ENCODE measurements around the gene HS3ST6.
"Not testable (repeated sequence)": the region's sequence is repeated elsewhere in the genome, so short reads cannot be mapped to it uniquely, and the experiment has no call there.

Gene HS3ST6

GRCh38 chr16:1907226-1907860, 10.9 kb downstream of the HS3ST6 start:
- no peak for DNase-seq (ENCODE audit: low read depth in 2 of 2)

DNA sequence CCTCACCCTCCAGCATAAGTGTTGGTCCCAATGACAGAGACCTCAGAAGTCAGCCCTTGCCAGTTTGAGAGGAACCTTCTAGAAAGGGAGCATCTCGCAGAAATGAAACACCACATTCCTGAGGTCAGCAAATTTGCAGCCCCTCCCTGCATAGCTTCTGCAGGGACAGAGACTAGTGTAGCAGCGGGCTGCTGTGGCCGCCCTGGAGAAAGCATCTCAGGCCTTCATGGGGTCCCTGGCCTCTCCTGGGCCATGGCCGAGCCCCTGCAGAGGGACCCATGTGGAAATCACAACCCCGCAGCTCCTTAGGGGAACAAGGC, 11.4 kb downstream of the HS3ST6 start:
- DNase-seq (ENCODE audit: low read depth in 2 of 2) = no peak

DNA sequence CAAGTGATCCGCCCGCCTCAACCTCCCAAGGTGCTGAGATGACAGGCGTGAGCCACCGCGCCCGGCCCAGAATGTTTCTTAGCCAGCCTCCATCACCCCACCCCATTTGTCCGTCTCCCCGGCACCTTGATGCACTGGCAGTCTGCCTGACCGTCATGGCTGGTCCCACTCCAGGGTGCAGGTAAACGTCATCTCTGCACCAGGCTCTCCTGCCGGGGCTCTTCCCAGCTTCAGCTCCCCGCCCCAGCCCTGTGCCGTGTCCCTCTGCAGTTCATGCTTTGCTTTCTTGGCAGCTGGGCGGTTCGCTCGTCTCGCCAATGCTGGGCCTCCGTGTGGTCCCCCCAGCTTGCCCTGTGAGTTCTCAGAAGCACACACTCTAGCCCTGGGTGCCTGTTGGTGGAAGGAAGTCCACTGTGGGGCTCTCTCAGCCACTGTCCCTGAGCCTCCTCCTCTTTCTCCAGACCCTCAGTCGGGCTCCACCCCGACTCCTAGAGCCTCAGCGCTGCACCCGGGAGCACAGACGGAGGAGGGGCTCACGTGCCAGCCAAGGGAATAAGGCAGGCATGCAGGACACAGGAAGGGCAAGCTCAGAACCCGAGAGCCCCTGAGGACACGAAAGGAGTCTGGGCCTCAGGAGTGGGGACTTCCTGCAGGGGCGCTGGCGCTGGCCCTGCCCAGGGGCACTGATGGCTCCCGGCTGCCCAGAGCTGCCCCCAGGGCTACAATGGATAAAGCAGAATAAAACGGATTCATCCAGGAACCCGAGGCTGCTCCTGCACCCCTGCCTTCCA, 12.0 kb downstream of the HS3ST6 start:
- no peak for DNase-seq (ENCODE audit: low read depth in 2 of 2)

DNA sequence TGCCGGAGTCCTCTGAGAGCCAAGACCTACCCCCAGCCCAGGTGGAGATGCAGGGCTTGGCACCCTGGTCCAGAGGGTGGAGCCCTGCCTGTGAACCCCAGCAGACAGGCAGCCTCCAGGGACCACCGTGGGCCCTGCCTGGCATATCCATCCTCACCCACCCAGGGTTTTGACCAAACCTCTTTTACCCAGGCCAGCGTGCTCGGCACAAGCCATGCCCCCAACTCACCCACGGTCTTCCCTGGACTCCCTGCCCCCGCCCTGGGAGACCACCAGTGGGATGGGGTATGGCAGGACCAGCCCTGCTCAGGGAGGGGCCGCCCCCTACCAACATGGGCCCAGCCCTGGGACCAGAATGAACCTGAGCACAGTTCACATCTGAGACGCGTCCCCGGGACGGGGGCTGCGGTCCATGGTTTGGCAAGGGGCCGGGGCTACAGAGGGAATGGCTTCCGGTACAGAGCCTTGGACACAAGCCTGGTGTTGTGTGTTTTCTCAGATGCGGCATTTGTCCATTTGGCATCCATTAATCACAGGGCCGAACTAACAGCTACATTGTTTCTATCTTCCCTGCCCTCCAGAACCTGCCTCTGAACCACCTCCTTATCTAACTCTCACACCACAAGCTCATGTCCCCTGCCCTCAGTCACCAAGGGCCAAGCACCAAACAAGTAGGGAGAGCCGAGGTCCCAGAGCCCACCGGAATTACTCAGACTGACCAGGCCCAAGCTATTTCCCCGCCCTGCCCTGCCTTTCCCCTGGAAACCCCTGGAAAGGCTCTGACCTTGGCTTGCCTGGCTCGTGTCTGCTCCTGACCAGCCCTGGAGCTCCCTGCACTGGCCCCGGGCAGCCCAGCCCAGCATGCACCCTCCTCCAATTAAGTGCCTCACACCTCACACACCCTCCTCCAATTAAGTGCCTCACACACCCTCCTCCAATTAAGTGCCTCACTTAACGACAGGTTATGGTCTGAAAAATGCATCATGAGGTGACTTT, 14.1 kb downstream of the HS3ST6 start:
- DNase-seq (ENCODE audit: low read depth in 2 of 2) = no peak

- no peak for DNase-seq (ENCODE audit: low read depth in 2 of 2)
Measured at GRCh38 chr16:1903220-1903574, 15.0 kb downstream of the HS3ST6 start.

DNA sequence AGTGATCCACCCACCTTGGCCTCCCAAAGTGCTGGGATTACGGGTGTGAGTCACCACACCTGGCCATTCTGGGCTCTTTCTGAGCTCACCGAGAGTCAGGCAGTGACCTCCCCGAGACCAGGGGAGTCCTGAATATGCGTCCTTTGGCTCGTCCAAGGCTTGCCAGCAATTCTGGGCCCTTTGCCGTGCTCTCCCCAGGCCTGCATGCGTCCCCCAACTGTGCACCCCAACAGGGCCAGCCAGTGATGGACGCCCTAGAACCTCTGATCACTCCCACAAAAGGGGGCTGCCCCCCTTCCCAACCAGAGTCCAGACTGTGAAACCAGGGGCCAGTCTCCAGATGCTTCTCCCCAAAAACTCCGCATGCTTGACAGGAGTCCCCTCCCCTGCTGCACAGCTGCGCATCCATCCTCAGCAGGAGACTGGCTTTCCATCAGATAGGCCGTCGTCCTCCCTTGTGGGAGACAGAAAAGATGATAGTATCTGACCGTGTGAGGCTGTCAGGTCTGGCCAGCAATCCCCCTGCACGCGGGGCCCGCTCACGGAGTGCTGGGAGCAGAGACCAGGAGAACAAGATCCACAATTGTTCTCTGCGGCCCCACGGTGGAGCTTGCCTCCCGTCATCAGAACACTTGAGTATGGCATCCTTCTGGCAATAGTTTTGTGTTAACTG, 15.5 kb downstream of the HS3ST6 start:
- DNase-seq (ENCODE audit: low read depth in 2 of 2) = no peak

DNA sequence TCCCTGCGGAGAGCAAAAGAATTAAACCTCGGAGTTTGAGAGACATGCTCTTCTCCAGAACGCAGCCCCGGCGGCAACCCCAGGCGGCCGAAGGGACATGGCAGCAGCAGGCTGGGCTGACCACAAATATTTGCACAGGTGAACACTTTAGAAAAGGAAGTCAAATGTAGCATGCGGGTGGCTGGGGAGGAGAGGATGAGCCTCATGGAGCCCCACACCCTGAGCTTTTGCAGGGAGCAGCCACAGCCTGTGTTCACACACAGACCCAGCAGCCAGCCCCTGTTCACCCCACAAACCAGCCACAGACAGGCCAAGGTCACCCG, 17.8 kb downstream of the HS3ST6 start:
- DNase-seq (ENCODE audit: low read depth in 2 of 2) = no peak

- no peak for DNase-seq (ENCODE audit: low read depth in 2 of 2)
Measured at GRCh38 chr16:1899641-1900451, 18.4 kb downstream of the HS3ST6 start.

- DNase-seq (ENCODE audit: low read depth in 2 of 2) = not testable (repeated sequence)
Measured at GRCh38 chr16:1897692-1898091, 20.5 kb downstream of the HS3ST6 start.

GRCh38 chr16:1895949-1896675, 22.1 kb downstream of the HS3ST6 start:
- DNase-seq (ENCODE audit: low read depth in 2 of 2) = no peak

DNA sequence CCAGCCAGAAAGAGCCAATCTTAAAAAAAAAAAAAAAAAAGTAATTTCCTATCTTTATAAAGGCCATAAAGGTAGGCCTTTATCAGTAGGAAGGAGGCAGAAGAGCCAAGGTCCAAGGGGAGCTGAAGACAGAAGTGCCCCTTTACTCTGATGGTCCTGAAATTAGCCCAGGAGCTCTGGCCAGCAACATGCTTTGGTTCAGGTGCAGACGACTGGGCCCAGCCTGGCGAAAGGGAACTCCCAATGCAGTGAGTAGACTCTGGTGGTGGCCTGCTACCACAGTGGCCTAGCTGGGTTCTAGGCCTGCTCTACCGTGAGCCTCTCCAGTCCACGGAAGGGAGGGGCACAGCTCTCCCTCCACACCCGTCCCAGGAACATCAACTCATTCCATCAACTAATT, 23.1 kb downstream of the HS3ST6 start:
- DNase-seq (ENCODE audit: low read depth in 2 of 2) = no peak

DNA sequence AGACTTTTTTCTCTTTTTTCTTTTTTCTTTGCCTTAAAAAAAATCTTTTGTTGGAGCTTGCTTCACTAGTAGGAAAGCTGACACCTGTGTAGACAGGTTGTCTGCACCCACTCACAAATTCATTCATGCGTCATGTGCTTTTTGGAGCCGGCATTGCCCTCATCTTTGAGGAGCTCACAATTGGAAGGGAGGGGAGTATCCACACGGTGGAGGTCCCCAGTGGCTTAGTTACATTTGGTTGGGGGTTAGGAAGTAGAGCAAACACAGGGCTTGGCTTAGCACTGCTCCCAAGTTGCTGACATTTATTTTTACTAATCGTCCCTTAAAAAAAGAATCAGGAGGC, 27.5 kb downstream of the HS3ST6 start:
- DNase-seq (ENCODE audit: low read depth in 2 of 2) = no peak

GRCh38 chr16:1890024-1890707, 28.0 kb downstream of the HS3ST6 start:
- no peak for DNase-seq (ENCODE audit: low read depth in 2 of 2)

GRCh38 chr16:1887711-1888354, 30.4 kb downstream of the HS3ST6 start:
- DNase-seq (ENCODE audit: low read depth in 2 of 2) = no peak

- DNase-seq (ENCODE audit: low read depth in 2 of 2) = no peak
Measured at GRCh38 chr16:1884889-1885288, 33.3 kb downstream of the HS3ST6 start.

- no peak for DNase-seq (ENCODE audit: low read depth in 2 of 2)
Measured at GRCh38 chr16:1884155-1884760, 34.0 kb downstream of the HS3ST6 start.

- DNase-seq (ENCODE audit: low read depth in 2 of 2) = not testable (repeated sequence)
Measured at GRCh38 chr16:1881172-1881571, 37.0 kb downstream of the HS3ST6 start.

DNA sequence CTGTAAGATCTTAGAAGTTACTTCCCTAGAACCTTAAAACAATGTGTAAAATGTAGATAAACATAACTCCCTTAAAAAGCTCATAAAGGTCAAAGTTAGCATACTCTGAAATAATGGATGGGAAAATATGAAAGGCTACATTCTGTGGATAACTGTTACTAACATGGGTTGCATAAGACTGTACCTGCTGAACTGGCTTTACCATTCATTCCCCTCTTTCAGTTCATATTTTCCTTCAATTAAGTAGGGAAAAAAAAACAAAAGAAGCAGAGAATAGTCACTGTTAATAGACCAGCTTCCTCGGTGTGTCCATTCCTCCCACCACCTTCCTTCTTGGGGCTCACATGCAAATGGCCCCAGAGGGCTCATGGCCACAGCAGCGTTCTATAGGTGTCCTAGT, 38.7 kb downstream of the HS3ST6 start:
- DNase-seq (ENCODE audit: low read depth in 2 of 2) = no peak

GRCh38 chr16:1878256-1878655, 40.0 kb downstream of the HS3ST6 start:
- DNase-seq (ENCODE audit: low read depth in 2 of 2) = no peak
